PC-9 (cell line): Measurements from ENCODE around the gene SEMA6B.

ENCODE experiments used
- EZH2 ChIP-seq: fragments of 200-600 bp; sonication (generic); IDR thresholded peaks from 2 replicates; pipeline ENCODE4 v1.8.0; 2017; ENCODE audit warnings: antibody characterized with exemption, low read depth
- TF ChIP-seq, protein P1 (sequence below): fragments of 200-600 bp; sonication (generic); conservative IDR thresholded peaks from 2 replicates; pipeline ENCODE4 v1.6.1; 2017; ENCODE audit warnings: mixed run types, antibody characterized with exemption, mild to moderate bottlenecking, moderate library complexity

- TF ChIP-seq, protein P1, sequence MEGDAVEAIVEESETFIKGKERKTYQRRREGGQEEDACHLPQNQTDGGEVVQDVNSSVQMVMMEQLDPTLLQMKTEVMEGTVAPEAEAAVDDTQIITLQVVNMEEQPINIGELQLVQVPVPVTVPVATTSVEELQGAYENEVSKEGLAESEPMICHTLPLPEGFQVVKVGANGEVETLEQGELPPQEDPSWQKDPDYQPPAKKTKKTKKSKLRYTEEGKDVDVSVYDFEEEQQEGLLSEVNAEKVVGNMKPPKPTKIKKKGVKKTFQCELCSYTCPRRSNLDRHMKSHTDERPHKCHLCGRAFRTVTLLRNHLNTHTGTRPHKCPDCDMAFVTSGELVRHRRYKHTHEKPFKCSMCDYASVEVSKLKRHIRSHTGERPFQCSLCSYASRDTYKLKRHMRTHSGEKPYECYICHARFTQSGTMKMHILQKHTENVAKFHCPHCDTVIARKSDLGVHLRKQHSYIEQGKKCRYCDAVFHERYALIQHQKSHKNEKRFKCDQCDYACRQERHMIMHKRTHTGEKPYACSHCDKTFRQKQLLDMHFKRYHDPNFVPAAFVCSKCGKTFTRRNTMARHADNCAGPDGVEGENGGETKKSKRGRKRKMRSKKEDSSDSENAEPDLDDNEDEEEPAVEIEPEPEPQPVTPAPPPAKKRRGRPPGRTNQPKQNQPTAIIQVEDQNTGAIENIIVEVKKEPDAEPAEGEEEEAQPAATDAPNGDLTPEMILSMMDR = no peak
- no peak for TF ChIP-seq EZH2
Observed at GRCh38 chr19:4602173-4602788, 42.8 kb upstream of the SEMA6B start.
